Effector memory CD4-positive, alpha-beta T cell (primary cell): Measurements from ENCODE around the gene HLA-DMA.
A peak's percentile ranks its signal among the peaks of the same experiment; 100 is the strongest.

Experiments
- DNase-seq, 3 donors: peaks; one replicate each; pipeline ENCODE4 v3.0.0-alpha.2; 2020
- H3K27ac ChIP-seq: 2 replicates; pipeline ENCODE4 v1.7.0; 2013; ENCODE audit warnings: mild to moderate bottlenecking, low read length, moderate library complexity; ENCODE audit not compliant: insufficient read depth, poor library complexity, severe bottlenecking
- H3K27me3 ChIP-seq: replicated peaks from 2 replicates; pipeline ENCODE4 v1.7.0; 2013; ENCODE audit warnings: mild to moderate bottlenecking, low read length; ENCODE audit not compliant: insufficient read depth, control insufficient read depth, poor library complexity, severe bottlenecking
- H3K36me3 ChIP-seq: 2 replicates; pipeline ENCODE4 v1.7.0; 2013; ENCODE audit warnings: mild to moderate bottlenecking, low read length, moderate library complexity; ENCODE audit not compliant: control insufficient read depth, insufficient read depth
- H3K4me1 ChIP-seq: 2 replicates; pipeline ENCODE4 v1.7.0; 2013; ENCODE audit warnings: low read length, mild to moderate bottlenecking; ENCODE audit not compliant: control insufficient read depth, insufficient read depth, poor library complexity, severe bottlenecking
- H3K4me3 ChIP-seq: 2 replicates; pipeline ENCODE4 v1.7.0; 2013; ENCODE audit warnings: low read length, low read depth, mild to moderate bottlenecking; ENCODE audit not compliant: insufficient read depth, poor library complexity, severe bottlenecking
- H3K9me3 ChIP-seq: 2 replicates; pipeline ENCODE4 v1.7.0; 2013; ENCODE audit warnings: mild to moderate bottlenecking, low read length, moderate library complexity; ENCODE audit not compliant: control insufficient read depth

The HLA-DMA gene

GRCh38 chr6:32933661-32934085 lies 19.2 kb downstream of the HLA-DMA start:
- Histone ChIP-seq H3K27me3 (no peaks in the 10 kb centered on the region), H3K4me1 (no peaks in the 10 kb centered on the region), H3K9me3 (no peaks in the 10 kb centered on the region), H3K27ac (no peak overlapping the region), H3K36me3 (no peaks in the 10 kb centered on the region), H3K4me3 (no peak overlapping the region)
- peak; percentile 46 to 71 (median 60) for DNase-seq

GRCh38 chr6:32932132-32932868 lies 20.6 kb downstream of the HLA-DMA start:
- Histone ChIP-seq H3K27me3 (no peaks in the 10 kb centered on the region), H3K4me1 (no peaks in the 10 kb centered on the region), H3K27ac (no peak overlapping the region), H3K36me3 (no peaks in the 10 kb centered on the region), H3K9me3 (no peaks in the 10 kb centered on the region), H3K4me3 (no peak overlapping the region)
- no peak for DNase-seq

GRCh38 chr6:32931211-32931610 lies 21.7 kb downstream of the HLA-DMA start:
- no peaks in the 10 kb centered on the region for H3K36me3 ChIP-seq
- no peaks in the 10 kb centered on the region for H3K4me1 ChIP-seq
- no peak for DNase-seq
- no peak overlapping the region for H3K27ac ChIP-seq
- no peaks in the 10 kb centered on the region for H3K27me3 ChIP-seq
- H3K9me3 ChIP-seq: no peaks in the 10 kb centered on the region
- no peak overlapping the region for H3K4me3 ChIP-seq

GRCh38 chr6:32922083-32922482 lies 30.8 kb downstream of the HLA-DMA start:
- Histone ChIP-seq H3K4me3 (no peak overlapping the region), H3K36me3 (no peaks in the 10 kb centered on the region), H3K4me1 (no peaks in the 10 kb centered on the region), H3K9me3 (no peaks in the 10 kb centered on the region), H3K27me3 (no peaks in the 10 kb centered on the region), H3K27ac (no peak overlapping the region)
- no peak for DNase-seq

GRCh38 chr6:32920715-32921114 lies 32.2 kb downstream of the HLA-DMA start:
- Histone ChIP-seq H3K27ac (no peak overlapping the region), H3K4me3 (no peak overlapping the region), H3K27me3 (no peaks in the 10 kb centered on the region), H3K4me1 (no peaks in the 10 kb centered on the region), H3K36me3 (no peaks in the 10 kb centered on the region), H3K9me3 (no peaks in the 10 kb centered on the region)
- DNase-seq: no peak

GRCh38 chr6:32912951-32913350 lies 39.9 kb downstream of the HLA-DMA start:
- Histone ChIP-seq H3K27ac (no peak overlapping the region), H3K9me3 (no peaks in the 10 kb centered on the region), H3K4me1 (no peaks in the 10 kb centered on the region), H3K27me3 (no peaks in the 10 kb centered on the region), H3K36me3 (no peaks in the 10 kb centered on the region), H3K4me3 (no peak overlapping the region)
- no peak for DNase-seq

GRCh38 chr6:32908897-32909296 lies 44.0 kb downstream of the HLA-DMA start:
- Histone ChIP-seq H3K27me3 (no peaks in the 10 kb centered on the region), H3K27ac (no peak overlapping the region), H3K9me3 (no peaks in the 10 kb centered on the region), H3K4me3 (no peak overlapping the region), H3K4me1 (no peaks in the 10 kb centered on the region), H3K36me3 (no peaks in the 10 kb centered on the region)
- no peak for DNase-seq

- Histone ChIP-seq H3K9me3 (no peaks in the 10 kb centered on the region), H3K4me1 (no peaks in the 10 kb centered on the region), H3K36me3 (no peaks in the 10 kb centered on the region), H3K27ac (no peak overlapping the region), H3K4me3 (no peak overlapping the region), H3K27me3 (no peaks in the 10 kb centered on the region)
- no peak for DNase-seq
Measured at GRCh38 chr6:32906539-32906938, 46.4 kb downstream of the HLA-DMA start.

GRCh38 chr6:32905078-32905477 lies 47.8 kb downstream of the HLA-DMA start:
- DNase-seq: no peak
- Histone ChIP-seq H3K36me3 (no peaks in the 10 kb centered on the region), H3K4me3 (no peak overlapping the region), H3K27ac (no peak overlapping the region), H3K9me3 (no peaks in the 10 kb centered on the region), H3K27me3 (no peaks in the 10 kb centered on the region), H3K4me1 (no peaks in the 10 kb centered on the region)

- H3K36me3 ChIP-seq: no peaks in the 10 kb centered on the region
- no peaks in the 10 kb centered on the region for H3K9me3 ChIP-seq
- no peak overlapping the region for H3K4me3 ChIP-seq
- no peak overlapping the region for H3K27ac ChIP-seq
- DNase-seq: no peak
- H3K4me1 ChIP-seq: no peaks in the 10 kb centered on the region
- H3K27me3 ChIP-seq: no peaks in the 10 kb centered on the region
Measured at GRCh38 chr6:32903952-32904351, 48.9 kb downstream of the HLA-DMA start.
